Suppressor macrophage treated with lipopolysaccharide for 4 hours (primary cell): ENCODE data around the gene LTBP1.
"Not testable (repeated sequence)": the region's sequence is repeated elsewhere in the genome, so short reads cannot be mapped to it uniquely, and the experiment has no call there.

Experiments
- DNase-seq: peaks from one replicate; pipeline ENCODE4 v3.0.0-alpha.2; 2020

LTBP1 gene

GRCh38 chr2:32946314-32947075, at the start of gene LTBP1:
Gene LTBP1 (plus strand): TSS chr2:32946953. CDS start chr2:32947325, 372 bp downstream.
- peak; percentile 63 for DNase-seq

GRCh38 chr2:32900246-32900973, 46.3 kb upstream of the LTBP1 start:
- no peak for DNase-seq

DNA sequence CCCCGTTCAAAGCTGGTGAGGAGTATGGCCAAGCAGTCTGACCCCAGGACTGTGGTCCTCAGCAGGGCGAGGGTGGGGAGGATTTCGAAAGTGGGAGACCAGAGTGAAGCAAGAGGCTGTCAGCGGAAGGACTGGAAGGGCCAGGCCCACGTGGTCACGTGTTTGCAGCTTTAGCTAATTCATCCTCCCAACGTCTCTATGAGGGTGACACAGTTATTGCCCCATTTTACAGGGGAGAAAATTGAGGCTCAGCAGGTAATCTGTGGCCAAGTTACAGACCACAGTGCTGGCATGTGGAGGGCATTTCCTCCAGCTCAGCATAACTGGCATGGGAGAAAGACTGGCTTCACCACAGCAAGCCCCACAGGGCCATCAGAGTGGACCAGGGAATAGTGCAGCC, 45.4 kb upstream of the LTBP1 start:
- no peak for DNase-seq

DNA sequence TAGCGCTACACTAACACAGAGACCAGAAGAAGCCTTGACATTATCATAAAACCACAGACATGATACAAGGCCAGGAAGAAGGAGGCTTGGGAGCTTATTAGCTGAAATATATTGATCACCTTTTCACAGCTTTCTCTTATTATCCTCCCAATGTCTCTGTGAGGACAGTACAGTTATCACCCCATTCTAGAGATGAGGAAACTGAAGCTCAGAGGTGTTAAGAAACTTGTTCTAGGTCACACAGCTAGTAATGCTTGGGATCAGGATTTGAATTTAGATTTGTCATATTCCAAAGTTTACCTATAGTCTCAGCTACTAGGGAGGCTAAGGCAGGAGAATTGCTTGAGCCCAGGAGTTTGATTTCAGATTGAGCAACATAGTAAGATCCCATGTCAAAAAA, 44.6 kb upstream of the LTBP1 start:
- DNase-seq, result no peak

- no peak for DNase-seq
These were observed 43.8 kb upstream of the LTBP1 start for GRCh38 chr2:32902986-32903385.

DNA sequence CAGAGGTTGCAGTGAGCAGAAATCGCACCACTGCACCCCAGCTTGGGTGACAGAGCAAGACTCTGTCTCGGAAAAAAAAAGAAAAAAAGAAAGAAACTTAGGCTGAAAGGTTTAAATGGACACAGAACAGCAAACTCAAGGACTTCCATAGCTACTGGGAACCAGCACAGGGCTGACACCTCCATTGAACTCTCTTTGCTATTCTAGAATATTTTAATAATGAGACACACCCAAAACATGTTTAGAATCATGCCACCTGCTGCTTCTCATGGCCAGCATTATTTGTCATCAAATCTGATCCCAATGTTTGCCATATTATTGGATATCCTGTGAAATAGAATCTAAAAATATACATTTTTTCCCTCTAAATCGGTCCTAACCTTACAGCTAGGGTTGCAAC, 42.7 kb upstream of the LTBP1 start:
- DNase-seq, result no peak

DNA sequence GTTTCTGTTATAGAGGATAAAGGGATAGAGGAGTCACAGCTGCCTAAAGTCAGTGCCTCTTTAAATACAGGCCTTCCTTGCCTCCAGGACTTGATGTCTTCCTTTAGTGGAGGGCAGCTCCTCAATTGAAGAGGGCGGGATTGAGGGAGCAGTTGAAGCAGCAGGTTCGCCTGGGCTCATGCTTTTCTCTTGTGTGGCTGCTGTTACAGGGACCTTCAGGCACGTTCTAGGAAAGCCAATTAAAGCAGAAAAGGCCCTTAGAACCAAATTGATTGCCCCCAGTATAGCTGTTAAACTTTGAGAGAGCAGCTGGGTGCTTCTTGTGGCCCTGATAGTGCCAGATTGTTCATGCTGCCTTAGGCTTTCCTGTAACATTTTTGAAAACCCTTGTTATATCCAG, 42.0 kb upstream of the LTBP1 start:
- DNase-seq, result no peak

DNA sequence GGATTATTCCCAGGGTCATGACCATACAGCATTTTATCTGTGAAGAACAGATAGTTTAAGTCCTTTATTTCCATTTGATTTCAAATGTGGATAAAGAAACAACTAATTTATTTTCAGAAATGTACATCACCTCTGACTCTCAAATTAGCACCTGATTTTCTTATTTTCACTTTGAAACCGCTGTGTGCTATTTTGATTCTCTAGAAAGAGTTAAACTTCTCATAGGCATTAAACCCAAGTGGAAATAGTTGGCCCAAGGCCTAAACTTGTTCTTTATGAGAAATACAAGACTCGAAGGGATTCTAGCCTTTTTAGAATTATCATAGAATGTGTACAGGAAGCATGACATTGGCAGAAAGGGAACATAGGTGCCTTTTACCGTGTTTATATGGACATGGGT, 41.5 kb upstream of the LTBP1 start:
- no peak for DNase-seq

DNA sequence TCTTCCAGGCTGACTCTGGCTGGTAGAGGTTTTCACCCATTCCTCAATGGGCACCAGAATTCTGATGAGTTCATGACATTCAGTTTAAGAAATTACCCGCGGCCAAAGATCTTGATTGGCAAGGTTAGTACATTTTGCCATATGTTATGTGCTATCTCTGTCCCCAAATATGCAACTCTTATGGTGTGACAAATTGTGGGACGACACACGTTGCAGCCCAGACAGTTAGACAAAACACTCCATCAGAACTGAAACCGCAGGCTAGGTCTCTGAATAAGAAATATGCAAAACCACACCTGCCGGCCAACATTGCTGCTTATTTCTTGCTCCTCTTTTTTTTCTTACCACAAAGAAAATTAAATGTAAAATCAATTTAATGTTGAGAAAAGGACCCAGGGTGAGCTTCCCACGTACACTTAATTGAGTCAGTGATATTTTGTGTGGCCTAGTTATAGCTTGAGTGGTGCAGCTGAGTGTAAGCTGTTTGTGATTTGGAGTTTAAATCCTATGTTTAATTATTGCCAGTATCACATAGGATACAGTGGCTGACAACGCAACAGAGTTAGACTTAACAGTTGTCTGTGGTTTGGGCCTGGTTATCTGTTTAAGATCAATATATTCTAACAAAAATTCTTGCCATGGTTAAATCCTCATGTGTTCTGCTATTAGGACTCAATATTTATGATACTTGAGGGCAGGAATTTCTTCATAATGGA, 35.7 kb upstream of the LTBP1 start:
- no peak for DNase-seq

DNA sequence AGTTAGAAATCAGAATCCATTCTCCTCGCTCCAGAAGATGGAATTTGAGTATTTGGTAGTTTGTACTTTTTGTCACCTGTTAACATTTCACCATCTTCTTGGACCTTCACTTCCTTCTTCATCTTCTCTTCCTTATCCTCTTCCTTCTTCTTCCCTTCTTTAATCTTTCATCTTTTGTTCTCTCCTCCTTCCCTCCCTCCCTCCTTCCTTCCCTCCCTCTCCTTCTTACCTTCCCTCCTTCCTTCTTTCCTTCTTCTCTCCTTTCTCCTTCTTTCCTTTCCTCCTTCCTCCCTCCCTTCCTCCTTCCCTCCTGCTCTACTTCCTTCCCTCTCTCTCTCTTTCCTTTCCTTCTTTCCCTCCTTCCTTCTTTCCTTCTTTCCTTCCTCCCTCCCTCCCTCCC, 31.1 kb upstream of the LTBP1 start:
- DNase-seq, result no peak

DNA sequence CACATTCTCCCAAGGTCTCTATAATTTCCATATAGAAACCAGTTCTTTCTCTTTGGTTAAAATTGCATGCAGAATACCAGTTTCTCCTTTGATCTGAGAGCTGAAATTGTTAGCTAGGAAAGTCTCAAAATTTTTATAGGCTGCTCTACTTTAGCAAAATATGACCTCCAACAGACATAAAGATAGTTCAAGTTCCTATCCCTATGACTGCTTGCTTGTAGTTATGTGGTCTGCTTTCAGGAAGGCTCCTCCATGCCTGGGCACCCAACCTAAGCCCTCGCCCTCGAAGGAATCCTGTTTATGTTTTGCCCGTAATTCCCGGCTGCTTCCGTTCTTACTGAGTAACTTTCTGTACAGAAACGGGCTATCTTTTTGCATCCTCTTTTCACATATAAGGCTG, 28.0 kb upstream of the LTBP1 start:
- DNase-seq, result no peak

- not testable (repeated sequence) for DNase-seq
These were observed 26.9 kb upstream of the LTBP1 start for GRCh38 chr2:32919901-32920300.

DNA sequence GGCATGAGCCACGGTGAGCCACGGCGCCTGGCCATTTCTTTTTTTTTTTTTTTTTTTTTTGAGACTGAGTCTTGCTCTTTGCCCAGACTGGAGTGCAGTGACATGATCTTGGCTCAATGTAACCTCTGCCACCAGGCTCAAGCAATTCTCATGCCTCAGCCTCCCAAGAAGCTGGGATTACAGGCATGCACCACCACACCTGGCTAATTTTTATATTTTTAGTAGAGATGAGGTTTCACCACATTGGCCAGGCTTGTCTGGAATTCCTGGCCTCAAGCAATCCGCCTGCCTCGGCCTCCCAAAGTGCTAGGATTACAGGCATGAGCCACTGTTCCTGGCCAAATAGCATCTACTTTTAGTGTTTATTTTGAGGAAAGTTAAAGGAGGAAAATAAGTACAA, 25.3 kb upstream of the LTBP1 start:
- DNase-seq, result not testable (repeated sequence)

DNA sequence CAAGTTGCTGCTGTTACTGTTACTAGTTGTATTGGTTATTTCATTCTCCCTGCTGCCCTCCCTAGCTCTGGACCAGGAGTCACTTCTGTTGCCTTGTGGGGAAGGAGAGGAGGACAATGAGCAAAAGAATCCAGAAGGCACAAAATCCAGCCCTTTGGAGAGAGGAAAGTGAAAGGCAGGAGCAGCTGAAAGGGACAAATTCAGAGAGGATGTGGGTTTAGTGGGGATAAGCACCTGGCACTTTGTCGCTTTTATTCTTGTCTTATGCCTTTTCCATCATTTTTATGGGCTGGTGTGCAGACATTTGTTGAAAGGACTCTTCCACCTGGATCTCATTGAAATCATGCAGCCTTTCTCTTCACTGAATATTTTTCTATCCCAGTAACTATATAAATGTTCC, 24.3 kb upstream of the LTBP1 start:
- no peak for DNase-seq

GRCh38 chr2:32923109-32923508, 23.6 kb upstream of the LTBP1 start:
- no peak for DNase-seq

DNA sequence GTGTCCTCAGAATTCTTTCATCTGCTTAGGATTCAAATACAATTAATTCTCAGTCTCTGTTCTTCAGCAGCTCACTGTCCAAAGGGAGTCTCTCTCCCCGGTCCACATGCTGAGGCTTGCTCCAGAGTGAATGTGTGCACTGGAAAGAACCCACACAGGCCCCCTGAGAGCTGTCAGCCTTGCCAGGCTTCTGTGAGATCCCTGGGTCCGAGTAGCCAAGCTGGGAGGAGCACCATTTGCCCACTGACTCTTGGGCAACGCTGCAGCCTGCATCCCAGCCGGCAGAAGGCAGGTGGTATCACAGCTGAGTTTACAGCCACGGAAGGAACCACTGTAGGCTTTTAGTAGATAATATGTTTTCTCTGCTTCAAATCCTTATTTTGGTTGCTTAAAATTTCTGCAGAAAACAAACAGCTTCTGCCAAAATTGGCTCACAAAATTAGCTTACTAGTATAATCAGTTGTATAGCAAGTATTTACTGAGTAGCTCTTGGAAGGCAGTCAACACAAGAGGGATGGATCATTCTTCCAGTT, 21.4 kb upstream of the LTBP1 start:
- no peak for DNase-seq

- no peak for DNase-seq
These were observed 20.6 kb upstream of the LTBP1 start for GRCh38 chr2:32925976-32926707.

- no peak for DNase-seq
These were observed 20.1 kb upstream of the LTBP1 start for GRCh38 chr2:32926708-32927084.

- no peak for DNase-seq
These were observed 16.3 kb upstream of the LTBP1 start for GRCh38 chr2:32930436-32930835.

- DNase-seq, result no peak
These were observed 15.2 kb upstream of the LTBP1 start for GRCh38 chr2:32931519-32931918.

- no peak for DNase-seq
These were observed 14.6 kb upstream of the LTBP1 start for GRCh38 chr2:32931945-32932709.
